HepG2 (cell line): Measurements from ENCODE around the gene CPS1. TPM values are rescaled to one million over a fixed set of nuclear protein-coding genes. Genes with fewer than 3 reads are reported as not detected.

ENCODE experiments used
- ATF6 ChIP-seq: sonication (generic); formaldehyde crosslinking; conservative IDR thresholded peaks from 2 replicates; pipeline ENCODE4 v1.4.0; 2020; ENCODE audit warnings: missing genetic modification reagents
- CEBPB ChIP-seq: IDR thresholded peaks from 2 replicates; pipeline ENCODE4 v1.6.1; 2011; ENCODE audit warnings: low read depth, low read length, improper control_type of control experiment, borderline replicate concordance
- CEBPG ChIP-seq: IDR thresholded peaks from 2 replicates; pipeline ENCODE4 v1.6.1; 2016
- MAFF ChIP-seq: IDR thresholded peaks from 2 replicates; pipeline ENCODE4 v1.6.1; 2011; ENCODE audit warnings: low read depth, low read length, improper control_type of control experiment
- MAFG ChIP-seq: sonication (generic); formaldehyde crosslinking; IDR thresholded peaks from 2 replicates; pipeline ENCODE4 v1.5.1; 2020; ENCODE audit warnings: mild to moderate bottlenecking, missing genetic modification reagents
- RERE ChIP-seq: IDR thresholded peaks from 2 replicates; pipeline ENCODE4 v1.6.1; 2016; ENCODE audit warnings: low read depth, missing genetic modification reagents, missing compliant biosample characterization
- SP2 ChIP-seq: sonication (generic); formaldehyde crosslinking; IDR thresholded peaks from 2 replicates; pipeline ENCODE4 v1.5.1; 2020; ENCODE audit warnings: mild to moderate bottlenecking, missing genetic modification reagents
- ZNF709 ChIP-seq: sonication (generic); formaldehyde crosslinking; IDR thresholded peaks from 2 replicates; pipeline ENCODE4 v1.5.0; 2020; ENCODE audit warnings: mild to moderate bottlenecking, missing genetic modification reagents
- polyA plus RNA-seq, 8 experiments: library from polyadenylated mRNA; depleted of rRNA in 3 of 8; stranded (reverse) in 7 of 8; unstranded in 1 of 8; fragments of >200 nt; fragmentation: Illumina TruSeq in 4 of 8; extraction: Trizol in 4 of 8; gene quantifications; 2 replicates each; pipeline versions ENCODE4 v1.2.1 to v1.2.3, GENCODE V29; 2011 to 2016; ENCODE audit warnings: low read depth in 4 of 8, missing spikeins in 1 of 8, mixed read lengths in 1 of 8; ENCODE audit not compliant: insufficient read depth in 1 of 8
- total RNA-seq, 5 experiments: library from RNA; depleted of rRNA; stranded (reverse); fragments of >200 nt; fragmentation: Illumina TruSeq; extraction: Trizol; gene quantifications; 2 replicates each; pipeline ENCODE4 v1.2.3, GENCODE V29; 2016; ENCODE audit warnings: low read depth in 1 of 5

CPS1 gene
- total and polyA plus RNA-seq, 2 of the 13 experiments (the other 11 are each of a cell fraction or from before 2014, with no cell fraction given), result 24.4 to 51.7 TPM

GRCh38 chr2:210577263-210578071 lies 21.1 kb downstream of the CPS1 start (continued):
- TF ChIP-seq ATF6 (CRISPR knock-in tag) (0 out of 2 replicates have a peak, but pooled peaks have one; percentile 55), CEBPG (CRISPR knock-in tag) (peak; percentile 65), MAFG (no peak), CEBPB (peak; percentile 83), ZNF709 (CRISPR knock-in tag) (no peak), SP2 (CRISPR knock-in tag) (no peak), MAFF (peak; percentile 95), RERE (CRISPR knock-in tag) (0 out of 2 replicates have a peak, but pooled peaks have one; percentile 33)
